ENCODE measurements around the gene OPA1. TPM values are rescaled to one million over a fixed set of nuclear protein-coding genes. Genes with fewer than 3 reads are reported as not detected.

OPA1 gene
- total and polyA plus RNA-seq, 4 donors = 13.2 to 54.5 (median 33.4) TPM

DNA sequence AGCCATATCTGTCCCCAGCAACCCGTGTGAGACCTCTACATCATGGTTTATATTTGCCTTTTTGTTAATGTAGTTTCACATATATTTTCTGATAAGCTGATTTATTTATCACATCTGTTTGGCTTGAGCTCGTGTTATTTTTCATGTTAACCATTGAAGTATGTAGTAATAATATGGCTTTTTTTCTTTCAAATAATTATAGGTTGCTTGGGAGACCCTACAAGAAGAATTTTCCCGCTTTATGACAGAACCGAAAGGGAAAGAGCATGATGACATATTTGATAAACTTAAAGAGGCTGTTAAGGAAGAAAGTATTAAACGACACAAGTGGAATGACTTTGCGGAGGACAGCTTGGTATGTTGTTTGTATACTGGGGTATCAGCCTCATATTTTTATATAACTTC lies 63.9 kb downstream of the OPA1 start:
- Histone ChIP-seq H3K27me3 (ENCODE audit: control insufficient read depth in 4 of 4, insufficient read depth in 4 of 4, low read length in 3 of 4) (no peaks in the 10 kb centered on the region), H3K4me1 (ENCODE audit: control insufficient read depth in 4 of 4, insufficient read depth in 4 of 4, low read length in 3 of 4) (peaks cover 0 to under 1% (median 0%) of the 10 kb centered on the region in 4 donors), H3K9me3 (ENCODE audit: control insufficient read depth in 4 of 4, low read length in 3 of 4) (no peaks in the 10 kb centered on the region), H3K4me3 (ENCODE audit: low read depth in 1 of 3, low read length in 3 of 3) (no peak overlapping the region), H3K36me3 (ENCODE audit: control insufficient read depth in 4 of 4, insufficient read depth in 3 of 4, low read depth in 1 of 4, low read length in 3 of 4) (peaks cover 0 to 40% (median 13%) of the 10 kb centered on the region in 4 donors), H3K27ac (ENCODE audit: low read depth in 1 of 2, low read length in 2 of 2) (no peak overlapping the region), H3K9ac (ENCODE audit: low read depth in 1 of 2, low read length in 2 of 2) (no peak overlapping the region)
- DNase-seq (ENCODE audit: low spot score) = no peak
- TF ChIP-seq, protein P1, sequence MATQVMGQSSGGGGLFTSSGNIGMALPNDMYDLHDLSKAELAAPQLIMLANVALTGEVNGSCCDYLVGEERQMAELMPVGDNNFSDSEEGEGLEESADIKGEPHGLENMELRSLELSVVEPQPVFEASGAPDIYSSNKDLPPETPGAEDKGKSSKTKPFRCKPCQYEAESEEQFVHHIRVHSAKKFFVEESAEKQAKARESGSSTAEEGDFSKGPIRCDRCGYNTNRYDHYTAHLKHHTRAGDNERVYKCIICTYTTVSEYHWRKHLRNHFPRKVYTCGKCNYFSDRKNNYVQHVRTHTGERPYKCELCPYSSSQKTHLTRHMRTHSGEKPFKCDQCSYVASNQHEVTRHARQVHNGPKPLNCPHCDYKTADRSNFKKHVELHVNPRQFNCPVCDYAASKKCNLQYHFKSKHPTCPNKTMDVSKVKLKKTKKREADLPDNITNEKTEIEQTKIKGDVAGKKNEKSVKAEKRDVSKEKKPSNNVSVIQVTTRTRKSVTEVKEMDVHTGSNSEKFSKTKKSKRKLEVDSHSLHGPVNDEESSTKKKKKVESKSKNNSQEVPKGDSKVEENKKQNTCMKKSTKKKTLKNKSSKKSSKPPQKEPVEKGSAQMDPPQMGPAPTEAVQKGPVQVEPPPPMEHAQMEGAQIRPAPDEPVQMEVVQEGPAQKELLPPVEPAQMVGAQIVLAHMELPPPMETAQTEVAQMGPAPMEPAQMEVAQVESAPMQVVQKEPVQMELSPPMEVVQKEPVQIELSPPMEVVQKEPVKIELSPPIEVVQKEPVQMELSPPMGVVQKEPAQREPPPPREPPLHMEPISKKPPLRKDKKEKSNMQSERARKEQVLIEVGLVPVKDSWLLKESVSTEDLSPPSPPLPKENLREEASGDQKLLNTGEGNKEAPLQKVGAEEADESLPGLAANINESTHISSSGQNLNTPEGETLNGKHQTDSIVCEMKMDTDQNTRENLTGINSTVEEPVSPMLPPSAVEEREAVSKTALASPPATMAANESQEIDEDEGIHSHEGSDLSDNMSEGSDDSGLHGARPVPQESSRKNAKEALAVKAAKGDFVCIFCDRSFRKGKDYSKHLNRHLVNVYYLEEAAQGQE (IDR thresholded peaks at IDR 0.05) = no peak
- TF ChIP-seq YY1 (IDR thresholded peaks at IDR 0.05) = no peak
- TF ChIP-seq HNF4A (conservative IDR thresholded peaks at IDR 0.05) = no peak
- TF ChIP-seq EGR1 (IDR thresholded peaks at IDR 0.05; ENCODE audit: low read depth in 2 of 2) = no peak
- TF ChIP-seq, protein P2, sequence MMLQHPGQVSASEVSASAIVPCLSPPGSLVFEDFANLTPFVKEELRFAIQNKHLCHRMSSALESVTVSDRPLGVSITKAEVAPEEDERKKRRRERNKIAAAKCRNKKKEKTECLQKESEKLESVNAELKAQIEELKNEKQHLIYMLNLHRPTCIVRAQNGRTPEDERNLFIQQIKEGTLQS (IDR thresholded peaks at IDR 0.05) = no peak
- TF ChIP-seq, protein P3, sequence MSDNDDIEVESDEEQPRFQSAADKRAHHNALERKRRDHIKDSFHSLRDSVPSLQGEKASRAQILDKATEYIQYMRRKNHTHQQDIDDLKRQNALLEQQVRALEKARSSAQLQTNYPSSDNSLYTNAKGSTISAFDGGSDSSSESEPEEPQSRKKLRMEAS (IDR thresholded peaks at IDR 0.05) = no peak
- TF ChIP-seq NR2F2 (IDR thresholded peaks at IDR 0.05) = no peak
- 94% methylated on average over 6 of the region's 6 CpGs for WGBS

DNA sequence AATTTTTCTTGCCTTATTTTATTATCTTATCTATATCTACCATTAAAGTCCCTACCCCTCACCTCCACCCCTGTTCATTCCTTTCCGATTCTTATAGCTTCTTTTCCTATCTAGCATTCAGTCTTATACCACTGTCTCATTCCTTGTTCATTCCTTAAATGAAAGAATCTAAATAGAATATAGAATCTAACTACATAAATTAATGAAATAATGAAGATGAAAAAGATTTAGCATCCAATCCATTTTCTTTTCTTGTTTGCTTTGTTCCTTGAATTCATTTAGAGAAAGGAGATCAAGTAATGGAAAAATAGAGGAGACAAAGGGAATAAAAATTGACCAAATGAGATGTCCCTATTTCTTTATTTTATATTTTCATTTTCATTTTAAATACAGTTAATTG lies 67.2 kb downstream of the OPA1 start:
- no peak for DNase-seq (ENCODE audit: low spot score)
- no peak overlapping the region for H3K9ac ChIP-seq (ENCODE audit: low read depth in 1 of 2, low read length in 2 of 2)
- no peak overlapping the region for H3K27ac ChIP-seq (ENCODE audit: low read depth in 1 of 2, low read length in 2 of 2)
- TF ChIP-seq, protein P4, sequence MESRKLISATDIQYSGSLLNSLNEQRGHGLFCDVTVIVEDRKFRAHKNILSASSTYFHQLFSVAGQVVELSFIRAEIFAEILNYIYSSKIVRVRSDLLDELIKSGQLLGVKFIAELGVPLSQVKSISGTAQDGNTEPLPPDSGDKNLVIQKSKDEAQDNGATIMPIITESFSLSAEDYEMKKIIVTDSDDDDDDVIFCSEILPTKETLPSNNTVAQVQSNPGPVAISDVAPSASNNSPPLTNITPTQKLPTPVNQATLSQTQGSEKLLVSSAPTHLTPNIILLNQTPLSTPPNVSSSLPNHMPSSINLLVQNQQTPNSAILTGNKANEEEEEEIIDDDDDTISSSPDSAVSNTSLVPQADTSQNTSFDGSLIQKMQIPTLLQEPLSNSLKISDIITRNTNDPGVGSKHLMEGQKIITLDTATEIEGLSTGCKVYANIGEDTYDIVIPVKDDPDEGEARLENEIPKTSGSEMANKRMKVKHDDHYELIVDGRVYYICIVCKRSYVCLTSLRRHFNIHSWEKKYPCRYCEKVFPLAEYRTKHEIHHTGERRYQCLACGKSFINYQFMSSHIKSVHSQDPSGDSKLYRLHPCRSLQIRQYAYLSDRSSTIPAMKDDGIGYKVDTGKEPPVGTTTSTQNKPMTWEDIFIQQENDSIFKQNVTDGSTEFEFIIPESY (IDR thresholded peaks at IDR 0.05) = no peak
- no peak for TF ChIP-seq RAD21 (IDR thresholded peaks at IDR 0.05)
- TF ChIP-seq, protein P1 (IDR thresholded peaks at IDR 0.05) = no peak
- TF ChIP-seq HNF4G (IDR thresholded peaks at IDR 0.05) = no peak
- TF ChIP-seq NR2F2 (IDR thresholded peaks at IDR 0.05) = no peak
- TF ChIP-seq, protein P2 (IDR thresholded peaks at IDR 0.05) = no peak
- TF ChIP-seq SP1 (IDR thresholded peaks at IDR 0.05) = no peak
- no peak for TF ChIP-seq FOXA2 (IDR thresholded peaks at IDR 0.05)
- no peak for TF ChIP-seq RXRA (IDR thresholded peaks at IDR 0.05)
- TF ChIP-seq EGR1 (IDR thresholded peaks at IDR 0.05; ENCODE audit: low read depth in 2 of 2) = no peak
- no peak for TF ChIP-seq HNF4A (conservative IDR thresholded peaks at IDR 0.05)
- TF ChIP-seq JUND (IDR thresholded peaks at IDR 0.05) = no peak
- no peak for TF ChIP-seq YY1 (IDR thresholded peaks at IDR 0.05)
- TF ChIP-seq TAF1 (conservative IDR thresholded peaks at IDR 0.05) = no peak
- TF ChIP-seq, protein P3 (IDR thresholded peaks at IDR 0.05) = no peak
- TF ChIP-seq, protein P5, sequence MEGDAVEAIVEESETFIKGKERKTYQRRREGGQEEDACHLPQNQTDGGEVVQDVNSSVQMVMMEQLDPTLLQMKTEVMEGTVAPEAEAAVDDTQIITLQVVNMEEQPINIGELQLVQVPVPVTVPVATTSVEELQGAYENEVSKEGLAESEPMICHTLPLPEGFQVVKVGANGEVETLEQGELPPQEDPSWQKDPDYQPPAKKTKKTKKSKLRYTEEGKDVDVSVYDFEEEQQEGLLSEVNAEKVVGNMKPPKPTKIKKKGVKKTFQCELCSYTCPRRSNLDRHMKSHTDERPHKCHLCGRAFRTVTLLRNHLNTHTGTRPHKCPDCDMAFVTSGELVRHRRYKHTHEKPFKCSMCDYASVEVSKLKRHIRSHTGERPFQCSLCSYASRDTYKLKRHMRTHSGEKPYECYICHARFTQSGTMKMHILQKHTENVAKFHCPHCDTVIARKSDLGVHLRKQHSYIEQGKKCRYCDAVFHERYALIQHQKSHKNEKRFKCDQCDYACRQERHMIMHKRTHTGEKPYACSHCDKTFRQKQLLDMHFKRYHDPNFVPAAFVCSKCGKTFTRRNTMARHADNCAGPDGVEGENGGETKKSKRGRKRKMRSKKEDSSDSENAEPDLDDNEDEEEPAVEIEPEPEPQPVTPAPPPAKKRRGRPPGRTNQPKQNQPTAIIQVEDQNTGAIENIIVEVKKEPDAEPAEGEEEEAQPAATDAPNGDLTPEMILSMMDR (IDR thresholded peaks at IDR 0.05; ENCODE audit: low read depth, low read length, missing input control) = no peak
- no peak overlapping the region for H3K4me3 ChIP-seq (ENCODE audit: low read depth in 1 of 3, low read length in 3 of 3)
- no peaks in the 10 kb centered on the region for H3K27me3 ChIP-seq (ENCODE audit: control insufficient read depth in 4 of 4, insufficient read depth in 4 of 4, low read length in 3 of 4)
- 95% methylated on average over 1 of the region's 1 CpG for WGBS
- peaks cover 0 to 37% (median 10%) of the 10 kb centered on the region in 4 donors for H3K36me3 ChIP-seq (ENCODE audit: control insufficient read depth in 4 of 4, insufficient read depth in 3 of 4, low read depth in 1 of 4, low read length in 3 of 4)
- H3K4me1 ChIP-seq (ENCODE audit: control insufficient read depth in 4 of 4, insufficient read depth in 4 of 4, low read length in 3 of 4) = peaks cover 0 to 24% (median 10%) of the 10 kb centered on the region in 4 donors
- H3K9me3 ChIP-seq (ENCODE audit: control insufficient read depth in 4 of 4, low read length in 3 of 4) = no peaks in the 10 kb centered on the region
